ENCODE measurements around the gene TRAF2.

- TF ChIP-seq CTCF (IDR thresholded peaks at IDR 0.05; ENCODE audit: insufficient read depth, low read length) (no peak), SPI1 (IDR thresholded peaks at IDR 0.05; ENCODE audit: borderline replicate concordance, low read depth) (no peak), POLR2AphosphoS5 (IDR thresholded peaks at IDR 0.05; ENCODE audit: low read depth) (no peak), REST (IDR thresholded peaks at IDR 0.05; ENCODE audit: insufficient replicate concordance, low read depth) (no peak)
These were observed 50.4 kb downstream of the TRAF2 start for GRCh38 chr9:136936645-136937170.
